ENCODE data around the gene SRRM4.

SRRM4 gene

DNA sequence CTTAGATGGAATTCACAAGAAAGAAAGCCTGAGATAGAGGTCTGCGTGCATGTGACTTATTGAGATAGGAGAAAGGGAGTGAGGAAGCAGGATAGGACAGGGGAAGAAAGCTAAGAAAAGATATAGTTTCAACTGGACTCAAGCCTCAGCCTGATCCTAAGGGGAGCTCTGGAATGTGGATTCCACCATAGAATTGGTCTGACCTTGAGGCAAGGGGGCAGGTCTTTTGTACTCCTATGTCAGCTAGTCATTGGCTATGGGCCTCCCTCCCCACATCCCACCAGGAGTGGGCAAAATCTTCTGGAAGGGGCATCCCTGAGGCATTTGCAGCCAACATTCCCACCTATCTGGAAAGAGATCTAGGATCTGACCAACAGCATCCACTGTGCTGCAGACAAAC, 108.9 kb downstream of the SRRM4 start:
- TF ChIP-seq TAF1 (IDR thresholded peaks at IDR 0.05; ENCODE audit: borderline replicate concordance, insufficient read depth, low read length), result no peak
- TF ChIP-seq FOXP2 (optimal IDR thresholded peaks at IDR 0.05; ENCODE audit: borderline replicate concordance, extremely low read depth, extremely low read length, insufficient read depth), result no peak
- TF ChIP-seq POLR2AphosphoS5 (IDR thresholded peaks at IDR 0.05; ENCODE audit: low read depth, low read length), result no peak
- no peak for TF ChIP-seq SIN3A (IDR thresholded peaks at IDR 0.05; ENCODE audit: borderline replicate concordance, insufficient read depth, low read length)
- TF ChIP-seq, protein P1, sequence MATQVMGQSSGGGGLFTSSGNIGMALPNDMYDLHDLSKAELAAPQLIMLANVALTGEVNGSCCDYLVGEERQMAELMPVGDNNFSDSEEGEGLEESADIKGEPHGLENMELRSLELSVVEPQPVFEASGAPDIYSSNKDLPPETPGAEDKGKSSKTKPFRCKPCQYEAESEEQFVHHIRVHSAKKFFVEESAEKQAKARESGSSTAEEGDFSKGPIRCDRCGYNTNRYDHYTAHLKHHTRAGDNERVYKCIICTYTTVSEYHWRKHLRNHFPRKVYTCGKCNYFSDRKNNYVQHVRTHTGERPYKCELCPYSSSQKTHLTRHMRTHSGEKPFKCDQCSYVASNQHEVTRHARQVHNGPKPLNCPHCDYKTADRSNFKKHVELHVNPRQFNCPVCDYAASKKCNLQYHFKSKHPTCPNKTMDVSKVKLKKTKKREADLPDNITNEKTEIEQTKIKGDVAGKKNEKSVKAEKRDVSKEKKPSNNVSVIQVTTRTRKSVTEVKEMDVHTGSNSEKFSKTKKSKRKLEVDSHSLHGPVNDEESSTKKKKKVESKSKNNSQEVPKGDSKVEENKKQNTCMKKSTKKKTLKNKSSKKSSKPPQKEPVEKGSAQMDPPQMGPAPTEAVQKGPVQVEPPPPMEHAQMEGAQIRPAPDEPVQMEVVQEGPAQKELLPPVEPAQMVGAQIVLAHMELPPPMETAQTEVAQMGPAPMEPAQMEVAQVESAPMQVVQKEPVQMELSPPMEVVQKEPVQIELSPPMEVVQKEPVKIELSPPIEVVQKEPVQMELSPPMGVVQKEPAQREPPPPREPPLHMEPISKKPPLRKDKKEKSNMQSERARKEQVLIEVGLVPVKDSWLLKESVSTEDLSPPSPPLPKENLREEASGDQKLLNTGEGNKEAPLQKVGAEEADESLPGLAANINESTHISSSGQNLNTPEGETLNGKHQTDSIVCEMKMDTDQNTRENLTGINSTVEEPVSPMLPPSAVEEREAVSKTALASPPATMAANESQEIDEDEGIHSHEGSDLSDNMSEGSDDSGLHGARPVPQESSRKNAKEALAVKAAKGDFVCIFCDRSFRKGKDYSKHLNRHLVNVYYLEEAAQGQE (IDR thresholded peaks at IDR 0.05; ENCODE audit: insufficient read depth in 1 of 2, low read depth in 2 of 2, low read length in 2 of 2), result no peak

DNA sequence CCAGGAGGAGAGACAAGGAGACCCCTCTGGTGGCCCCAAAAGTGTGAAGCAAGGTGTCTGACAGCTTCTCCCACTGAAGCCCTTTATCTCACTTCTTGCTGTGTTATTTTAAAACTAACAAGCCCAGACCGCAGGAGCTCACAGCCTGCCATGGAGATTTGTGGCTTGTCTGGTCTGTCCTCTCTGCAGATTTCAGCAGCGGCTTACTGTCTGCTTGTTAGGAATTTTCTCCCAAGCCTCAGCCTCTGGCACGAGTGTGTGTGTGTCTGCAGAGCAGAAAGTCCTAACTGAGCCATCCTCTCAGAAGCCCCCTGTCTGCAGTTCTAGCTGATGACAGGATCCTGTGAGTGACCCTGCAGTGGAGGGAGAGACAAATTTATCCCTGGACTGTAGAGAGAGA, 109.5 kb downstream of the SRRM4 start:
- TF ChIP-seq, protein P1 (IDR thresholded peaks at IDR 0.05; ENCODE audit: insufficient read depth in 1 of 2, low read depth in 2 of 2, low read length in 2 of 2), result no peak
- TF ChIP-seq SIN3A (IDR thresholded peaks at IDR 0.05; ENCODE audit: borderline replicate concordance, insufficient read depth, low read length), result no peak

DNA sequence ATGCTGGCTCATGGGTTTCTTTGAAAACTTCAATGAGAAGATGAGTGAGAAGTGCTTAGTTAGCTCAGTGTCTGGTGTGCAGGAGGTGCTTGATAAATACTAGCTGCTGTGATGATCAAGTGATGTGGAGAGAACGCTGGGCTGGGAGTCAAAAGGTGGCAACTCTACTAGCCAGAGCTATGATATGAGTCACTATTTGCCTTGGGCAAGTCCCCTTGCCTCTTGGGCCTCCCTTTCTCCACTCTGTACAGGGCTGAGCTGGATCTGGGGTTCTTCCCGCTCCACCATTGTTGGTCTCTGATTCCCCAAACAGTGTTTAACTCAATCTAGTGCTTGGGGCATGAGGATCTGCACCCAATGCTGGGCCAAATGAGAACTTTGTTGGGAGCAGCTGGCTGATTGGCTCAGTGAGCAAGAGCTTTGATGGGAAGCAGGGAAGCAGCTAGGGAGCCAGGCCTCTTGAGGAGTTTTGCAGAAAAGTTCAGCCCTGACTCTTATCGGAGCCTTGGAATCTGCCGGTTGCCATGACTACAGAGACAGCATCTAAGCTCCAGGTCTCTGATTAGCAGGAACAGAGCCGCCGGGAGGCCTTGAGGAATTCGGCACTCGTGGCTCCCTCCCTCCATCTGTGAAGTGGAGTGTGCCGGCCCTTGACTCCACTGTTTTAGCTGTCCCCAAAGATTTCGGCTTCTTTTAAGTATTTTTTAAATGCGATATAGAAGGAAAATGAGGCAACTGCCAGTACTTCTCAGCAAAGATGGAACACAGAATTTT, 115.3 kb downstream of the SRRM4 start:
- TF ChIP-seq POLR2AphosphoS5 (IDR thresholded peaks at IDR 0.05; ENCODE audit: low read depth, low read length) (no peak), TAF1 (IDR thresholded peaks at IDR 0.05; ENCODE audit: borderline replicate concordance, insufficient read depth, low read length) (no peak), FOXP2 (optimal IDR thresholded peaks at IDR 0.05; ENCODE audit: borderline replicate concordance, extremely low read depth, extremely low read length, insufficient read depth) (no peak), SIN3A (IDR thresholded peaks at IDR 0.05; ENCODE audit: borderline replicate concordance, insufficient read depth, low read length) (no peak)
- TF ChIP-seq, protein P1 (IDR thresholded peaks at IDR 0.05; ENCODE audit: insufficient read depth in 1 of 2, low read depth in 2 of 2, low read length in 2 of 2), result no peak

DNA sequence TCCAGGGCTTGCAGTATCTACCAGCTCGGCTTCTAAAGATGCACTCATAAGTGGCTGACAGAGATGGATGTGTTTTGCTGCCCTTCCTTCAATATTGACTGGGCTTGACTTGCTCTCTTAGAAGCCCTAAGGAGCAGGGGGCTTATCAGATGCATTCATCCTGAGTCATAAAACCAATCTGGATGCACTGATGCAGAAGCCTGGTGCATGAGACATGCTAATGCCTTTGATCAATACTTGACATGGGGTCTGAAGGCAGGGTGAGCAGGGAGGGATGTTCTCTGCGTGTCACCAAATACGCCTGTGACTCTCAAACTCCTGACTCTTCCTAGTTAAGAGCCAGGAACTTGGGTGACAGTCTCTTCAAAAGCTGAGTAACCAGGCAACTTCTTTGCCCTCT, 119.6 kb downstream of the SRRM4 start:
- TF ChIP-seq FOXP2 (optimal IDR thresholded peaks at IDR 0.05; ENCODE audit: borderline replicate concordance, extremely low read depth, extremely low read length, insufficient read depth) (no peak), POLR2AphosphoS5 (IDR thresholded peaks at IDR 0.05; ENCODE audit: low read depth, low read length) (no peak), SIN3A (IDR thresholded peaks at IDR 0.05; ENCODE audit: borderline replicate concordance, insufficient read depth, low read length) (no peak), TAF1 (IDR thresholded peaks at IDR 0.05; ENCODE audit: borderline replicate concordance, insufficient read depth, low read length) (no peak)
- TF ChIP-seq, protein P1 (IDR thresholded peaks at IDR 0.05; ENCODE audit: insufficient read depth in 1 of 2, low read depth in 2 of 2, low read length in 2 of 2), result no peak

DNA sequence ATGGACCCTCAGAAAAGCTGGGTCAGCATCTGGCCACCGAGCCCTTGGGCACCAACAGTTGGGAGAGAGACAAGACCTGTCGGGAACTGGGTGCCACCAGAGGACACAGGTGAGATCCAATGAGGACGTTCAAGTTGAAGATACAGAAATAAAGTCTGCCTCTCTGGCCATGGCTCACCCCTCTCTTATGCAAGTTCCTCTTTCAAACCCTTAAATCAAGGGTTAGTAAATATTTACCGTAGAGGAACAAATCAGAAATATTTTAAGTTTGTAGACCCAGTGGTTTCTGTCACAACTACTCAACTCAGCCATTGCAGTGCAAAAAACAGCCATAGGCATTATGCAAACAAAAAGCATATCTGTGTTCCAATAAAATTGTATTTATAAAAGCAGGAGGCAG, 120.9 kb downstream of the SRRM4 start:
- no peak for TF ChIP-seq TAF1 (IDR thresholded peaks at IDR 0.05; ENCODE audit: borderline replicate concordance, insufficient read depth, low read length)
- TF ChIP-seq POLR2AphosphoS5 (IDR thresholded peaks at IDR 0.05; ENCODE audit: low read depth, low read length), result no peak
- TF ChIP-seq, protein P1 (IDR thresholded peaks at IDR 0.05; ENCODE audit: insufficient read depth in 1 of 2, low read depth in 2 of 2, low read length in 2 of 2), result no peak
- TF ChIP-seq SIN3A (IDR thresholded peaks at IDR 0.05; ENCODE audit: borderline replicate concordance, insufficient read depth, low read length), result no peak
- no peak for TF ChIP-seq FOXP2 (optimal IDR thresholded peaks at IDR 0.05; ENCODE audit: borderline replicate concordance, extremely low read depth, extremely low read length, insufficient read depth)
